ENCODE results near the gene RAI1. TPM values are rescaled to one million over a fixed set of nuclear protein-coding genes. Genes with fewer than 3 reads are reported as not detected.

The RAI1 gene
- total and polyA plus RNA-seq, 2 donors = 17.5 to 20.2 TPM

DNA sequence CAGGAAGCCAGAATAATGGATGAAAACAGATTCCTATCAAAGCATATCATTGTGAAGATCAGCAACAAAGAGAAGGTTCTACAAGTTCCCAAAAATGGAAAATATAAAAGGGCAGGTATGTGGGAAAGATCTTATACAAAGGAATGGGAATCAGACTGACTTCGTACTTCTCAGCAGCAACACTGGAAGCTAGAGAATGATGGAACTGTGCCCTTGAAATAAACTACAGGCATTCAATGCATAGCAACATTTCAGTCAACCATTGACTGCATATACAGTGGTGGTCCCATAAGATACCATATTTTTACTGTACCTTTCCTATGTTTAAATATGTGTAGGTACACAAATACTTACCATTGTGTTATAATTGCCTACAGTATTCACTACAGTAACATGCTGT, 30.3 kb upstream of the RAI1 start:
- WGBS = 94% methylated on average over 1 of the region's 1 CpG
- no peaks in the 10 kb centered on the region for H3K36me3 ChIP-seq (ENCODE audit: insufficient read depth)
- DNase-seq (ENCODE audit: extremely low spot score) = no peak
- no peak overlapping the region for H3K27ac ChIP-seq (ENCODE audit: low read depth)
- no peak overlapping the region for H3K4me3 ChIP-seq (ENCODE audit: low read depth, low read length)
- no peaks in the 10 kb centered on the region for H3K4me1 ChIP-seq (ENCODE audit: insufficient read depth)

DNA sequence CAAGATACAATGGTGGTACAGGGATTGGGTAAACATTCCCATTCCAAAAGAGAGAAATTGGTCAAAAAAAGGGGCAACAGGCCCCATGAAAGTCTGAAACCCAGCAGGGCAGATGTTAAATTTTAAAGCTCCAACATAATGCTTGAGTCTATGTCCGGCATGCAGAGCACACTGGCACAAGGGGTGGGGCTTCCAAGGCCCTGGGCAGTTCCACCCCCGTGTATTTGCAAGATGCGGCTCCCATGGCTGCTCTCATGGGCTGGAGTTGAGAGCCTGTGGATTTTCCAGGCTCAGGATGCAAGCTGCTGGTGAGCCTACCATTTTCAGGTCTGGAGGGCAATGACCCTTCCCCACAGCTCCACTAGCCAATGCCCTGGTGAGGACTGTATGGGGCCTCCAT, 27.9 kb upstream of the RAI1 start:
- DNase-seq (ENCODE audit: extremely low spot score) = no peak
- Histone ChIP-seq H3K4me1 (ENCODE audit: insufficient read depth) (no peaks in the 10 kb centered on the region), H3K27ac (ENCODE audit: low read depth) (no peak overlapping the region), H3K4me3 (ENCODE audit: low read depth, low read length) (no peak overlapping the region), H3K36me3 (ENCODE audit: insufficient read depth) (no peaks in the 10 kb centered on the region)
- 71% methylated on average over 3 of the region's 3 CpGs for WGBS

DNA sequence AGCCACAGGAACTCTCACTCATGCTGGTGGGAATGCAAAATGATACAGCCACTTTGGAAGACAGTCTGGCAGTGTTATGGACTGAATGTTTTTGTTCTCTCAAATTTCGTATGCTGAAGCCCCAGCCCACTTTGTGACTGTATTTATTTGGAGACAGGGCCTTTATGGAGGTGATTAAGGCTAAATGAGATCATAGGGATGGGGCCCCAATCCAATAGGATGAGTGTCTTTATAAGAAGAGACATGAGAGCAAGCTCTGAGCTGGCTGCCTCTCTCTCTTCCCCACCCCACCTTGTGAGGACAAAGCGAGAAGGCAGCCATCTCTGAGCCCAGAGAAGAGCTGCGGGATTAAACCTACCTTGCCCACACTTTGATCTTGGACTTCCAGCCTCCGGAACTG, 21.9 kb upstream of the RAI1 start:
- no peaks in the 10 kb centered on the region for H3K4me1 ChIP-seq (ENCODE audit: insufficient read depth)
- H3K27ac ChIP-seq (ENCODE audit: low read depth) = no peak overlapping the region
- H3K4me3 ChIP-seq (ENCODE audit: low read depth, low read length) = no peak overlapping the region
- DNase-seq (ENCODE audit: extremely low spot score) = no peak
- WGBS = 90% methylated on average over 4 of the region's 4 CpGs
- no peaks in the 10 kb centered on the region for H3K36me3 ChIP-seq (ENCODE audit: insufficient read depth)

DNA sequence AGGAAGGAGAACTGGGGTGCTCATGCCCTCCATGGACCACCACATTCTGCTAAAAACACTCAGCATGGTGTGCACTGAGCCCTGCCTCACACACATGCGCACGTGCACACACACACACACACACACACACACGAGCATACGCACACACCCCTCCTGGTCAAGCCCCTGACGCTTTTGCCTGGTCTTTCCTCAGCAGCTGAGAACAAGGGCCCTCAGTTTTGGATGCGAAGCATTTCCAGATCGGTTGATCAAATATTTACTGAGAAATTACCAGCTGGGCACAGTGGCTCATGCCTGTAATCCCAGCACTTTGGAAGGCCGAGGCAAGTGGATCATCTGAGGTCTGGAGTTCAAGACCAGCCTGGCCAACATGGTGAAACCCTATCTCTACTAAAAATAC, 20.1 kb upstream of the RAI1 start:
- DNase-seq (ENCODE audit: extremely low spot score) = no peak
- H3K4me3 ChIP-seq (ENCODE audit: low read depth, low read length) = no peak overlapping the region
- no peak overlapping the region for H3K27ac ChIP-seq (ENCODE audit: low read depth)
- 79% methylated on average over 8 of the region's 8 CpGs for WGBS
- no peaks in the 10 kb centered on the region for H3K4me1 ChIP-seq (ENCODE audit: insufficient read depth)
- H3K36me3 ChIP-seq (ENCODE audit: insufficient read depth) = no peaks in the 10 kb centered on the region

DNA sequence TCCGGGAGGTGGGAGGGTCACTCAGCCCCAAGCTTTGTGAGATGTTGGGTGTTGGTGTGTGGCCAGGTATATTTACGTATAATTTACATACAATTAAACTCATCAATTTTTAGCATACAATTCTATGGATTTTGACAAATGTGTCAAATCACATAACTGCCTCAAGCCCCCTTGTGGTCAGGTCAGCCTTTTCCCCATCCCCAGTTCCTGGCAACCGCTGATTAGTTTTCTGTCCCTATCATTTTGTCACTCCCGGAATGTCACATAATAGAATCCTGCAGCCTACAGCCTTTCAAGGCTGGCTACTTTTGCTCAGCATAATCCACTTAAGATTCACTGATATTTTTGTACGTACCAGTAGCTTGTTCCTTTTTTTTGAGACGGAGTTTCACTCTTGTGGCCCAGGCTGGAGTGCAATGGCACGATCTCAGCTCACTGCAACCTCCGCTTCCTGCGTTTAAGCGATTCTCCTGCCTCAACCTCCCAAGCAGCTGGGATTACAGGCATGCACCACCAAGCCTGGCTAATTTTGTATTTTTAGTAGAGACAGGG, 19.3 kb upstream of the RAI1 start:
- no peak for DNase-seq (ENCODE audit: extremely low spot score)
- WGBS = 88% methylated on average over 10 of the region's 10 CpGs
- no peak overlapping the region for H3K27ac ChIP-seq (ENCODE audit: low read depth)

DNA sequence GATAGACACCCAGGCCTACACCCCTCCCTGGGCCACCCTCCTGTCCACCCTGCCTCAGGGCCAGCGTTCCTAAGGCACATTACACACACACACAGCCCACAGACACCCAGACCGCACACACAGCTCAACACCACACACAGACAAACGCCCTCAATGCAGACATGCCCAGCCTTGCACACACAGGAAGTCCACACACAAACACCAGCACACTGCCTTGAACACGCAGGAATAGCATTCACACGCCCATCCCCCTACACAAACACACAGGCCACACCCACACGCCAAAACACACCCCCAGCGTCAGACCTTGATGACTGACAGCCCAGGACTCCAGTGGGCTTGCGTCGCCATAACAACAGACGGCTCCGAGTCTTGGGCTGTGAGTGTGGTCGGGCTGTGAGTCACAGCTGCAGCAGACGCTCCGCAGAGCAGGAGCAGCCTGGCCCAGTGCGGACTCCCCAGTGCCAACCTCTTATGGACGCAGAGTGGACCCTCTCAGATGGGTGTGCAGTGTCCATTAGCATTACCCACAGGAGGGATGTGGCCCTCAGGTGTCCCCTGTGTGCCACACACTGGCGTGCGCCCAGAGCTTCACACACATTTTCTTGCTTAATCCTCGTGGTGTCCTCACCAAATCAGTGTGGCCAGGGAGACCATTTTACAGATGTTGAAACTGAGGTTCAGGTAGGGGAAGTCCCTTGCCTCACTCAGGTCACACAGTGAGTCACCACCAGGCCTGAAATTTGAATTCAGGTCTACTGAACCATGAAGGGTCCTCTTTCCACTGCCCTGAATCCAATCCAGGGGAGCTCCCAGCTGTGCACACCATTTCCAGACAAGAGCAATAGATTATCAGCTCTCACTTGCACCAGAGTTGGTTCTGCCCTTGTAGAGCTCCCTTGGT, 17.8 kb upstream of the RAI1 start:
- Histone ChIP-seq H3K36me3 (ENCODE audit: insufficient read depth) (no peaks in the 10 kb centered on the region), H3K4me3 (ENCODE audit: low read depth, low read length) (no peak overlapping the region), H3K27ac (ENCODE audit: low read depth) (no peak overlapping the region), H3K4me1 (ENCODE audit: insufficient read depth) (no peaks in the 10 kb centered on the region)
- 30% methylated on average over 19 of the region's 19 CpGs for WGBS
- DNase-seq (ENCODE audit: extremely low spot score) = no peak

More for the DNA sequence above, 19.3 kb upstream of the RAI1 start:
- Histone ChIP-seq H3K36me3 (ENCODE audit: insufficient read depth) (no peaks in the 10 kb centered on the region), H3K4me1 (ENCODE audit: insufficient read depth) (no peaks in the 10 kb centered on the region), H3K4me3 (ENCODE audit: low read depth, low read length) (no peak overlapping the region)

DNA sequence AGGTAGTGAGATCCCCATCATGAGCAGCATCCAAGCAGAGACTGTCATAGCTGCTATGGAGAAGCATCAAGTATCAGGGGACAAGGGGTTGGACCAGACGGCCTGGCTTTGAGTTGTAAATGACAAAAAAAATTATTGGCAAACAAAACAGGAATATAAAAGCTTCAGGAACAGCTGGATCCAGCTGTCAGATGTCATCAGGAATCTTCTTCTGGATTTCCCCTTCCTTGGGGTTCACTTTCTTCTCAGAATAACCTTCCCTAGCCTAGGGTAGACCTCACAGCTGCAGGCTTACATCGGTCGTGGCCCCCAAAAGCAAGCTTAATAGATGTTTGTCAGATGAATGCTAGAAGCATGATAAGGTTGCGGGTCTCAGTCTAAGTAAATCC, 17.2 kb upstream of the RAI1 start:
- Histone ChIP-seq H3K27ac (ENCODE audit: low read depth) (no peak overlapping the region), H3K4me1 (ENCODE audit: insufficient read depth) (no peaks in the 10 kb centered on the region), H3K4me3 (ENCODE audit: low read depth, low read length) (no peak overlapping the region), H3K36me3 (ENCODE audit: insufficient read depth) (no peaks in the 10 kb centered on the region)
- WGBS = 74% methylated on average over 4 of the region's 4 CpGs
- DNase-seq (ENCODE audit: extremely low spot score) = no peak

DNA sequence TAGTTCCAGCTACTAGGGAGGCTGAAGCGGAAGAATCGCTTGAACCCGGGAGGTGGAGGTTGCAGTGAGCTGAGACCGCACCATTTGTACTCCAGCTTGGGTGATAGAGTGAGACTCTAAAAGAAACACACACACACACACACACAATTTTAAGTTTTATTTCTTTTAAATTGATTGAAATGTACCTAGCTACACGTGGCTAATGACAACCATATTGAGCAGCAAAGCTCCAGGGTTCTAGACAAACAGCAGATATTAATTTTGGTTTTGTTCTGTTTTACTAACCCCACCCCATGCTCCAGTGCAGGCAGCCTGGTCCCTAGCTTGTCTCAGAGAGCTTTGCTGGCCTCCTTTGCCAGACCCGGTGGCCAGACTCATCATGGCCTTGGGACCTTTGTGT, 16.0 kb upstream of the RAI1 start:
- Histone ChIP-seq H3K36me3 (ENCODE audit: insufficient read depth) (no peaks in the 10 kb centered on the region), H3K4me1 (ENCODE audit: insufficient read depth) (no peaks in the 10 kb centered on the region), H3K27ac (ENCODE audit: low read depth) (no peak overlapping the region), H3K4me3 (ENCODE audit: low read depth, low read length) (no peak overlapping the region)
- no peak for DNase-seq (ENCODE audit: extremely low spot score)
- WGBS = 82% methylated on average over 6 of the region's 6 CpGs

DNA sequence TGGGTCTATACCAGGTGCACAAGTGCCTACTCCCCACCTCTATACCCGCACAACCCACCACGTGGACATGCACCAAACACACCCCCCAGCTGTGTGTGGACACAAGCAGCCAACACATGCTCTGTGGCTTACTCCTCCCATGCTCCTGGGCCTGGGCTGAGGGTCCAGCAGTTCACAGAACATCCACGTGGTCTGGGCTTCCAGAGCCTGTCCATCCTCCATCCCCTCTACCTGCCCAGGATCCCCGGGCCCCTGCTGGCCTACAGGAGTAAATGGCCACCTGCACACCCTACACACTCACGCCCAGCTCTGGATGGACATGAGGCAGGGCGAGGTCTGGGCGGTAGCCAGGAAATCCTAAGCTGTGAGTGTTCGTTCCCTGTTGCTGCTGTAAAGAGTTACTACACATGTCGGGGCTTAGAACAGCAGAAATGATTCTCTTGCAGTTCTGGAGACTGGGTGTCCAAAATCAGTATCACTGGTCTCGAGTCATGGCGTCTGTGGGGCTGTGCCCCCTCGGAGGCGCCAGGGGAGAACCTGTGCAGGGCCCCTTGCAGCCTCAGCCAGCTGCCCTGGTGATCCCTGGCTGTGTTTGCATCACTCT, 15.0 kb upstream of the RAI1 start:
- Histone ChIP-seq H3K36me3 (ENCODE audit: insufficient read depth) (no peaks in the 10 kb centered on the region), H3K27ac (ENCODE audit: low read depth) (no peak overlapping the region), H3K4me3 (ENCODE audit: low read depth, low read length) (no peak overlapping the region), H3K4me1 (ENCODE audit: insufficient read depth) (no peaks in the 10 kb centered on the region)
- WGBS = 62% methylated on average over 13 of the region's 13 CpGs
- no peak for DNase-seq (ENCODE audit: extremely low spot score)

DNA sequence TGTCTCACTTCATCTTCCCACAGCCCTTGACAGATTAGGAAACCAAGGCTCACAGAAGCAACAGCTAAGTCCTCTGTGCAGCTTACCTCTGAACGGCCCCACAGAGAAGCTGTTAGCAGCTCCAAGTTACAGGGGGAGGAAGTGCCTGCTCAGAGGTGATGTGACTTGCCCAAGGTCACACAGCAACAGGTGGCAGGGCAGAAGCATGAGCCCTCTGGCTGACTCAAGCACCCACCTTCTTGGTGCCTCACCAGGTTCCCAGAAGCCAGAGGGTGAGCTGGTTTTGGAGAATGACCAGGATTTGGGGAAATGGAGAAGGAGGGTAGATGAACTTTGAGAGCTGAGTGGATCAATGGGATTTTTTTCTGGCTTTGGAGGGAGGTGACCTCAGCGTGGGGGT, 14.0 kb upstream of the RAI1 start:
- H3K4me3 ChIP-seq (ENCODE audit: low read depth, low read length) = no peak overlapping the region
- WGBS = 91% methylated on average over 2 of the region's 2 CpGs
- DNase-seq (ENCODE audit: extremely low spot score) = no peak
- H3K4me1 ChIP-seq (ENCODE audit: insufficient read depth) = no peaks in the 10 kb centered on the region
- H3K27ac ChIP-seq (ENCODE audit: low read depth) = no peak overlapping the region
- no peaks in the 10 kb centered on the region for H3K36me3 ChIP-seq (ENCODE audit: insufficient read depth)

DNA sequence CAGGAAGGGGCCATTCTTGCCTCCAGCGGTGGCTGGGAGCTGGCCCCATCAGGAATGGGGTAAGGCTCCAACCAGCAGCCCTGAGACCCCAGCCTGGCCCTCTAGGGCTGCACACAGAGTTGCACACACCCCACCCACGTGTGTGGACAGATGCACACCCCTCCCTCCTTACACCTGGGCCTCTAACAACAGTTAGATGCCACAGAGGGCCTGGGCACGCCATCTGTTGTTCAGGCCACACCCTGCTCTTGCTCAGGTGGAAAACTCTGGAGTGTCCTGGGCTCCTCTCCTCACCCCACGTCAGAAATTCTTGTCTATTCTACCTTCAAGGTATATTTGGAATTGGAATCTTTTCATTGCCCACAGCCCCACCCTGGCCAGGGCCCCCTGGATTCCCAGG, 13.3 kb upstream of the RAI1 start:
- Histone ChIP-seq H3K27ac (ENCODE audit: low read depth) (no peak overlapping the region), H3K4me3 (ENCODE audit: low read depth, low read length) (no peak overlapping the region), H3K4me1 (ENCODE audit: insufficient read depth) (no peaks in the 10 kb centered on the region), H3K36me3 (ENCODE audit: insufficient read depth) (no peaks in the 10 kb centered on the region)
- WGBS = 84% methylated on average over 4 of the region's 4 CpGs
- no peak for DNase-seq (ENCODE audit: extremely low spot score)

DNA sequence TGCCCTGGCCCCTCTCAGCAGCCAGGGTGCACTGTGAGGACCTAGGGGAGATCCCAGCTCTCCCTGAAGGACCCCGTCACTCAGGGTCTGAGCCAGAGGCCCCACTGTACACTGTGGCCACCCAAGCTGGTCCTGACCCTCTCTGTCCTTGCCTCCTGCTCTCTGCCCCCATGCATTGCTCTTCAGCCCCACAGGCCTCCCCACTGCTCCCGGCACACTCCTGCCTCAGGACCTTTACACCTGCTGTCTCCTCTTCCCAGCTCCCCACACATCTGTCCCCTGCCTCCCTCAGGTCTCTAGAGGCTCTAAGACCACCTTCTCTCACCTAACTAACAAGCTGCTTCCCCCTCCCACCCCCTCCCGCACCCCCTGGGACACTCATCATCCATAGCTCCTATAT, 12.9 kb upstream of the RAI1 start:
- no peaks in the 10 kb centered on the region for H3K36me3 ChIP-seq (ENCODE audit: insufficient read depth)
- H3K27ac ChIP-seq (ENCODE audit: low read depth) = no peak overlapping the region
- no peak for DNase-seq (ENCODE audit: extremely low spot score)
- no peaks in the 10 kb centered on the region for H3K4me1 ChIP-seq (ENCODE audit: insufficient read depth)
- H3K4me3 ChIP-seq (ENCODE audit: low read depth, low read length) = no peak overlapping the region
- 92% methylated on average over 3 of the region's 3 CpGs for WGBS

DNA sequence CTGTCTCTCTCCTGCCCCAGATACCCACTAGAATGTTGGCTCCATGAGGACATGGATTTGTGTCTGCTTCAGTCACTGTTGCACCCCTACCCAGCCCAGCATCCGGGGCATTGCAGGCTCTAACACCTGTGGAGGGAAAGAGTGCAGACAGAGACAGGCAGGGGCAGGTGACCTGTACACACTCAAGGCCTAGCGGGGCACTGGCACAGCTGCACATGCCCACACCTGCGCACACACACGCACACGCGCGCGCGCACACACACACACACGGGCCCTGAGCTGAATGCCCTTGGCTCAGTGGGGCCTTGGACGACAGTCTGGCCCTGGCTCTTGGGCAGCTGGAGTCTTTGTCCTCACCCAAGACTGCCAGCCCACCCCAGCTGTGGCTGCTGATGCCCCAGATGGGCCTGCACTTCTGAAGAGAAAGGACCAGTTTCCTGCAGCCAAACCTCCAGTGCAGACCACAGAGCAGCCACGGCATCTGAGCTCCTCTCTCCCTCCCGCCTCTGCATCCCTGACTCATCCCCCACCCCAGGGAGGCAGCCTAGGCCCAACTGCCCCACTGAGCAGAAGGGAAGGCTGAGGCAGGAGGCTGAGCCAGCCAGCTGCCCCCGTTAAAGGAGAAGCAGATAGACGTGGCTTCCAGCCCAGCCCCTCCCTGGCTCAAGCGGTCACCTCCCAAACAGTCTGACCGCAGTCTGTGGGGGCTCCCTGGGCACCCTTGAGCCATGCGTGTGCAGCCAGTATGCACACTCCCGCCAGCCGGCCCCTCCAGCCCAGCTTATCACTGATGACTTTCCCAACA, 12.3 kb upstream of the RAI1 start:
- no peak overlapping the region for H3K4me3 ChIP-seq (ENCODE audit: low read depth, low read length)
- no peak for DNase-seq (ENCODE audit: extremely low spot score)
- no peaks in the 10 kb centered on the region for H3K4me1 ChIP-seq (ENCODE audit: insufficient read depth)
- no peaks in the 10 kb centered on the region for H3K36me3 ChIP-seq (ENCODE audit: insufficient read depth)
- 84% methylated on average over 20 of the region's 20 CpGs for WGBS
- no peak overlapping the region for H3K27ac ChIP-seq (ENCODE audit: low read depth)
